A204.1 (cell line): ENCODE measurements around the gene WDR38.

Experiments used
- FAIRE-seq: peaks from 2 replicates; lab custom pipeline; 2012; peaks lifted over from hg19 to GRCh38; lab: Jason Lieb, UNC

Gene WDR38

GRCh38 chr9:124852829-124853531 lies at the start of gene WDR38:
WDR38 (plus strand) TSS chr9:124853460; CDS start chr9:124853532, 72 bp downstream.
- FAIRE-seq = no peak

- no peak for FAIRE-seq
Measured at GRCh38 chr9:124803911-124804310, 49.3 kb upstream of the WDR38 start.

DNA sequence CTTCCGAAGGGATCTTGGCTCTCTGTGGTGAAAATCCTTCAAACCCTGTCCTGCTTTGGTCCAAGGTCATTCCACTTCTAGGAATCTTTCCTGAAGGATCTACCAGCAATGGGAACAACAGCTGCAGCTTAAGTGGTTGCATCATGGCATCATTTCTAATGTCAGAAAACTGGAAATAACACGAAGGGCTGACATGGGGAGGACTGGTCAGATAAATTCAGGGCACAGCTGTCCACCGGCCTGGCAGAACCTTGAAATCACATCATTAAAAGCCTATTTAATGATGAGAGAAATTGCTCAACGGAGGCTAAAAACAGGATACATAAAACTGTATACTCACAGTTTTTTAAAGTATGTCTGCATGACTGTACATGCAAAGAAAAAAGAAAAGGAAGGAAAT lies 48.1 kb upstream of the WDR38 start:
- no peak for FAIRE-seq

GRCh38 chr9:124808246-124808956 lies 44.9 kb upstream of the WDR38 start:
- FAIRE-seq = no peak

DNA sequence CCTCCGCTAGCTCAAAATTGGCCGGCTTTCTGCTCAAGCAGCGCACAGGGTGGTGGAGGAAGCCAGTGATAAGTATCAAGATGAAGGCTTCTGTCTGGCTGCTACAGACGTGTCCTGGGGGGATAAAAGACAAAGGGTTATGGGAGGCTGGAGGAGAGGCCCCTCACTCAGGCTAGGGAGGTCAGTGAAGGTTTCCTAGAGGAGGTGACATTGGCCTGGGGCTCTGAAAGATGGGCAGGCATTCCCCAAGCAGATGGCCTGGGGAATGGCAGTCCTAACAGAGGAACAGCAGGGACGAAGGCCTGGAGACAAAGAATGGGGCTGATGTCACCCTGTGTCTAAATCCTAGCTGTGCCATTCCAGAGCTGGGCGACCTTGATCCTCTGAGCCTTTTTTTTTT lies 44.0 kb upstream of the WDR38 start:
- no peak for FAIRE-seq

- FAIRE-seq = no peak
Measured at GRCh38 chr9:124809741-124810500, 43.3 kb upstream of the WDR38 start.

- FAIRE-seq = no peak
Measured at GRCh38 chr9:124810663-124811355, 42.5 kb upstream of the WDR38 start.

DNA sequence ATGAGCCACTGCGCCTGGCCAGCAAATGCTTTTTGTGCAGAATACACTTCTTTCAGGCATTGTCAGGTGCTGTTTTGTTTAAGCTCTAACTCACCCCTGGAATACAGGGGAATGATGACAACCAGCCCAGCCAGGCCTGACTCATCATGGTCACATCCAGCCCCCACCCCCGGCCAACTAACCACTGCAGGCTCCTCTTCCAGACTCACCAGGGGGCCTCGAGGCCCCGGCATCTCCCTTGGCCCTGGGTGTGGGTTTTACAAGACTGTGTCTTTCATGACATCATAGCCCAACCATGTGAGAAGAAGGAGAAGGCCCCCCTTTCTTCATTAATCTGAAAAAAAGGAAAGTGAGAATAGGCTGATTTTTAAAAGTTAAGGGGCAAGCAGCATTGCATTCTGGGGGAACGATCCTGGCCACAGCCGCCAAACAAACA lies 40.8 kb upstream of the WDR38 start:
- no peak for FAIRE-seq

DNA sequence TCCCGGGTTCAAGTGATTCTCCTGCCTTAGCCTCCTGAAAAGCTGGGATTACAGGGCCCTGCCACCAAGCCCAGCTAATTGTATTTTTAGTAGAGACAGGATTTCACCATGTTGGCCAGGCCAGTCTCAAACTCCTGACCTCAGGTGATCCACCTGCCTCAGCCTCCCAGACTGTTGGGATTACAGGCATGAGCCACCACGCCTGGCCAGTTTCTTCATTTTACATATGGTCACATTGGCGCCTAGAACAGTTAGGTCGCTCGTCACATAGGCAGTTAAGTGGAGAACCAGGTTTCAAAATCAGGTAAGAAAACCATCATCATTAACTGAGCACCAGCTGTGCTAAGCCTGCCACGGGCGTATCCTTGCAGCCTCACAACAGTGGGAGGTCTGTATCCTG lies 40.2 kb upstream of the WDR38 start:
- FAIRE-seq = no peak

GRCh38 chr9:124813501-124814163 lies 39.6 kb upstream of the WDR38 start:
- no peak for FAIRE-seq

GRCh38 chr9:124814164-124814535 lies 39.1 kb upstream of the WDR38 start:
- no peak for FAIRE-seq

DNA sequence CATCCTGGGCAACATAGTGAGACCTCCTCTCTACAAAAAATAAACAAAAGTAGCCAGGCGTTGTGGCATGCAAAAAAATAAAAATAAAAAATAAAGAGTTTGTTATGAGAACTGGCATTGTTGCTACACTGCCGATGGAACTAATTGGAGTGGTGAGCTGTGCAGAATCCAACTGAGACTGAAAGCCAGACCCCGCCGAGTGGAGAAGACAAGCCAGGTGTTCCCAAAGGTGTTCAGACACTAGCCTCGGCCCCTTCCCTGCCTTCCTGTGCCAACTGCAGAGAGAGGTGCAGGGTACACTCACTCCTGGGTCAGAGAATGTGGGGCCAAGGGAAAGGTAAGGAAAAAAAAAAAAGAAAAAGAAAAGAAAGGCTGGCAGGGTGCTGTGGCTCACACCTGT lies 37.7 kb upstream of the WDR38 start:
- FAIRE-seq = no peak

DNA sequence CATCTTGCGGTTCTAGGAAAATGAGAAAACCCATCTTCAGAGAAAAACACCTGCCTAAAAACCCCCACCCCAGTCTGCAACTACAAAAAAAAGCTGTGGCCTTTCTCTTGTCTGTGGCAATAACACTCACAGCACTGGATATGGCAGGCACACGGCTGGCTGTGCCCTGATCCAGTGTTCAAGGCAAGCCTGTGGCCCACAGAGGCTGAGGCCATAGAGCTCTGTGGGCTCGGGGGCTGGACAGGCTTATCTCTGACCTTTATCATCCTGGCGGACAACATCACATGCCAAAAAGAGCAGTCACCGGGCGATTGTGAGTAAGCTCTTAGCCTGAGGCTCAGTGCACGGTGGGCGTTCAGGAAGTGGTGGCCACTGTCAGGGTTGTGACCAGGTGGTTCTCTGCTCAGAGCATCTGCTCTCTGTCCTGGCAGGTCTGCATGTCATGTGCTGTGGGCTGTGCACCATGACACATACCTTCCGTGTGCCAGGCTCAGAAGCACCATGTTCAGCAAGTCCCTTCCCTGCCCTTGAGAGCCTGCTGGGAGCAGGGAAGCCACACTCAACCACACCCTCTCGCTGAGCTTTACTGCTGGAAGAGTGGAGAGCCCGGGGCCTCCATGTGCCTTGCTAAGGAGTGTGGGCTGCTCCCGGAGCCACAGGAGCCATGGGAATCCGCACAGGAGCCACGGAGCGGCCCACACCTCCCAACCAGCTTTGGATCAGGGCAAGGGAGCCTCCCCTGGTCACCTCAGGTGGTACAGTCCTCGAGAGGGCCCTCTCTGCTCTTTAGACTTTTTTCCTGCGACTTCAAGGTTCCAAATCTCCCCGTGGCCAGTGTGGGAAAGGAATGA lies 34.6 kb upstream of the WDR38 start:
- FAIRE-seq = no peak

DNA sequence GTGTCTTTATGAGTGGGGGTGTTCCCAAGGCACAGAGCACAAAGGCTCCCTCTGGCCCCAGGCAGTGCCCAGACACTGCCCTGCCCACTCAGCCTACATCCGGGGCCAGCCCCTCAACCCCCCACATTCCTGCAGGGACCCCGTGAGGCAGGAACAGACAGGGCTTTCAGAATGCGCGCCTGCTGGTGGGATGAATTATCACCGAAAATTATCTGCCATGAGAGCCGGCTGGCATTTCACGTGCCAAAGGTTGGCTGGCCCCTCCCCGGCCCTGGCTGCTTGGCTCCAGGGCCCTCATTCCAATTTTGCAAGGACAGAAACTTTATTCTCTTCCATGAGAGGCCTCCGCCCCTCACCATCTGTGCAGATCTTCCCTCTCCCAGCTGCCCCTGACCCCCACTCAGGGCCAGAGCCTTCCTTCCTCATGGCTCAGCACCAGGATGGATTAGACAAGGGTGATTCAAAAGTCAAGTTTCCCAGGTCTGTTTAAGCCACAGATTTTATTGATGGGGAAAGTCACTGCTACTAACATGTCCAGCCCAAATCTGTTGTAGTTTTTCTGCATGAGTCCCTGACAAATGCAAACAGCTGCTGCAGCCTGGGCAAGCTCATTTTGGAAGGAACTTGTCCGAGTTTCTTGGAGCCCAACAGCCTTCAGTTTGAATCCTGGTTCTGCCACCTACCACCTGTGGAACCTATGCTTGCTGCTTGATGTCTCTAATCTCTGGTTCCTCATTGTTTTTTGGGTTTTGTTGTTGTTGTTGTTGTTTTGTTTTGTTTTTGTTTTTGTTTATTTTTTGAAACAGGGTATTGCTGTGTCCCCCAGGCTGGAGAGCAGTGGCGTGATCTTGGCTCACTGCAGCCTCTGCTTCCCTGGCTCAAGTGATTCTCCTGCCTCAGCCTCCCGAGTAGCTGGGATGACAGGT lies 32.3 kb upstream of the WDR38 start:
- no peak for FAIRE-seq

- FAIRE-seq = no peak
Measured at GRCh38 chr9:124828489-124829333, 24.5 kb upstream of the WDR38 start.

GRCh38 chr9:124829334-124829669 lies 24.0 kb upstream of the WDR38 start:
- no peak for FAIRE-seq

DNA sequence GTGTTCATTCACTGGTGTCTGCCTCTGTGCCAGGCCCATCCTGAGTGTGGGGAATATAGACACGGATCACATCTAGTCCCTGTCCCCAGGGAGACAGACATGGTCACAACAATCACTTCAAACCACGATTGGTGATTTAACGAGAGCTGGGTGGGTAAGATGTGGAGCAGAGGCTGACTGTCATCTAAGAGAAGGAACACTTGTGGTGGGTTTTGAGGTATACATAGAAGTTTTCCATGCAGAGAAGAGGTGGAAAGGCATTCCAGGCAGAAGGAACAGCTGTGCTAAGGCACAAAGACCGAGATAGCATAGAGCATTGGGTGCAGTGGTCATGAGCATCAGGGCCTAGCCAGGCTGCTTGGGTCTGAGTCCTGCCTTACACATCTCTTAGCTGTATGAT lies 22.7 kb upstream of the WDR38 start:
- no peak for FAIRE-seq

- FAIRE-seq = no peak
Measured at GRCh38 chr9:124831642-124832364, 21.5 kb upstream of the WDR38 start.

DNA sequence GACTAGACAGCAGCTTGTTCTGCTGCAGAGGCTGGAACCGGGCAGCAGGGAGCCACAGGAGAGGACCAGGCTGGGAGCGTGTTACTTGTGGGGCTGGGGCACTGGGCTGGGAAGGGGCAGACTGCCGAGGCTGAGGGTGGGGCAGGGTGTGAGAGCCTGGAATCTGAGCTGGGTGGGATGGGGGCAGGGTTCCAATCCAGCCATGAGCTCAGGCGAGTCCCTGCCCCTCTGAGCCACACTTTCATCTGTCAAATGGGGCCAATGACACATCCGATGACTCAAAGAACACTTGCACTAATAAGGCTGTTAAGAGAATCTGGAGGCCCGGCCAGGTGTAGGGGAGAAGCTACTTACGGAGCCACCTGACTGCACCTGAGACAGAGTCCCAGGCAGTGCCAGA lies 18.7 kb upstream of the WDR38 start:
- no peak for FAIRE-seq
